DND-41 (cell line): ENCODE measurements around the gene GANAB.

Source experiments
- EZH2 ChIP-seq: IDR thresholded peaks from 3 replicates; pipeline ENCODE4 v1.6.1; 2012; ENCODE audit warnings: borderline replicate concordance, low read depth, mild to moderate bottlenecking, moderate library complexity, low read length, inconsistent platforms; ENCODE audit not compliant: severe bottlenecking
- TF ChIP-seq, protein P1 (sequence below): IDR thresholded peaks from 2 replicates; pipeline ENCODE4 v1.5.1; 2012; ENCODE audit warnings: borderline replicate concordance, low read length, moderate library complexity, mild to moderate bottlenecking; ENCODE audit not compliant: poor library complexity, severe bottlenecking; ENCODE audit errors: extremely low read depth

DNA sequence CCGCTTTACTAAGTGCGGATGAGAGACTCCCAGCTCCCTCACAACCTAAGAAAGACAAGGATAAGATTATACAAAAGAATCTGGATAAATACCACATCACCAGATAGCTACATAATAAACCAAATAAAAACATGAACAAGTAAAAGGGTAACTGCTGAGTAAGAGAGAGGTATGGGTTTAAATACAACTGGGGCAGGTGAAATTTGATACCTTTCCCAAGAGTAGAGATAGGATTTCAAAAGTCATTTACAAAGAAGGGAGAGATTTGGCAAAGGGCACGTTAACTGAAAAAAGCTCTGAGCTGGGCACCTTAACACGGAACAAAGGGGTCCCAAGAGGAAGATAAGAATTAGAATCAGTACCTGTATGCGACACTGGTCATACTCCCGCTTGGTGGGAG is 30.7 kb upstream of the GANAB start:
- TF ChIP-seq, protein P1, sequence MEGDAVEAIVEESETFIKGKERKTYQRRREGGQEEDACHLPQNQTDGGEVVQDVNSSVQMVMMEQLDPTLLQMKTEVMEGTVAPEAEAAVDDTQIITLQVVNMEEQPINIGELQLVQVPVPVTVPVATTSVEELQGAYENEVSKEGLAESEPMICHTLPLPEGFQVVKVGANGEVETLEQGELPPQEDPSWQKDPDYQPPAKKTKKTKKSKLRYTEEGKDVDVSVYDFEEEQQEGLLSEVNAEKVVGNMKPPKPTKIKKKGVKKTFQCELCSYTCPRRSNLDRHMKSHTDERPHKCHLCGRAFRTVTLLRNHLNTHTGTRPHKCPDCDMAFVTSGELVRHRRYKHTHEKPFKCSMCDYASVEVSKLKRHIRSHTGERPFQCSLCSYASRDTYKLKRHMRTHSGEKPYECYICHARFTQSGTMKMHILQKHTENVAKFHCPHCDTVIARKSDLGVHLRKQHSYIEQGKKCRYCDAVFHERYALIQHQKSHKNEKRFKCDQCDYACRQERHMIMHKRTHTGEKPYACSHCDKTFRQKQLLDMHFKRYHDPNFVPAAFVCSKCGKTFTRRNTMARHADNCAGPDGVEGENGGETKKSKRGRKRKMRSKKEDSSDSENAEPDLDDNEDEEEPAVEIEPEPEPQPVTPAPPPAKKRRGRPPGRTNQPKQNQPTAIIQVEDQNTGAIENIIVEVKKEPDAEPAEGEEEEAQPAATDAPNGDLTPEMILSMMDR, result no peak
- TF ChIP-seq EZH2, result no peak
